Smooth muscle cell (in vitro differentiated cells): ENCODE results near the gene ABCB9. TPM values are rescaled to one million over a fixed set of nuclear protein-coding genes. Genes with fewer than 3 reads are reported as not detected.

Source experiments
- DNase-seq: peaks from one replicate; lab custom pipeline; 2025; ENCODE audit not compliant: unreplicated experiment; lab: John Stamatoyannopoulos, UW
- H2AFZ ChIP-seq: fragments of 200-600 bp; sonication (generic); 2 replicates; pipeline ENCODE4 v1.6.0; 2016; ENCODE audit warnings: antibody characterized with exemption, low read depth, mild to moderate bottlenecking
- H3F3A ChIP-seq: fragments of 200-600 bp; sonication (generic); 2 replicates; pipeline ENCODE4 v1.6.0; 2017; ENCODE audit warnings: antibody characterized with exemption, low read depth
- H3K27ac ChIP-seq: fragments of 200-600 bp; sonication (generic); 2 replicates; pipeline ENCODE4 v1.5.1; 2016; ENCODE audit warnings: low read depth, mild to moderate bottlenecking
- H3K27me3 ChIP-seq: fragments of 200-600 bp; sonication (generic); 2 replicates; pipeline ENCODE4 v1.6.1; 2016; ENCODE audit warnings: low read depth, mild to moderate bottlenecking
- H3K36me3 ChIP-seq: fragments of 200-600 bp; sonication (generic); 2 replicates; pipeline ENCODE4 v1.5.1; 2016; ENCODE audit warnings: low read depth
- H3K4me1 ChIP-seq: fragments of 200-600 bp; sonication (generic); 2 replicates; pipeline ENCODE4 v1.5.1; 2016; ENCODE audit warnings: low read depth
- H3K4me2 ChIP-seq: fragments of 200-600 bp; sonication (generic); 2 replicates; pipeline ENCODE4 v1.6.0; 2016; ENCODE audit warnings: mild to moderate bottlenecking
- H3K4me3 ChIP-seq: fragments of 200-600 bp; sonication (generic); 2 replicates; pipeline ENCODE4 v1.5.1; 2016; ENCODE audit warnings: mild to moderate bottlenecking
- H3K79me2 ChIP-seq: fragments of 200-600 bp; sonication (generic); 2 replicates; pipeline ENCODE4 v1.6.0; 2016; ENCODE audit warnings: low read depth, mild to moderate bottlenecking
- H3K9ac ChIP-seq: fragments of 200-600 bp; sonication (generic); 2 replicates; pipeline ENCODE4 v1.6.0; 2016; ENCODE audit warnings: low read depth
- H3K9me3 ChIP-seq: fragments of 200-600 bp; sonication (generic); replicated peaks from 2 replicates; pipeline ENCODE4 v1.5.1; 2016; ENCODE audit warnings: low read depth
- H4K20me1 ChIP-seq: fragments of 200-600 bp; sonication (generic); 2 replicates; pipeline ENCODE4 v1.6.0; 2016; ENCODE audit warnings: low read depth
- WGBS: methylation state at CpG from one replicate; pipeline ENCODE4 v1.1.7; 2016; ENCODE audit warnings: low lambda C conversion rate; 5-methylcytosine and 5-hydroxymethylcytosine counted together
- polyA plus RNA-seq: library from polyadenylated mRNA; unstranded; fragments of >200 nt; fragmentation: Nextera tagmentation; extraction: Ambion mirVana; gene quantifications from 2 replicates; pipeline ENCODE4 v1.2.1, GENCODE V29; 2016
- total RNA-seq: library from RNA; depleted of rRNA; stranded (reverse); fragments of >200 nt; gene quantifications from 2 replicates; pipeline ENCODE4 v1.2.3, GENCODE V29; 2014
- TF ChIP-seq, protein P1 (sequence below): fragments of 200-600 bp; sonication (generic); IDR thresholded peaks from 2 replicates; pipeline ENCODE4 v1.5.1; 2017; ENCODE audit warnings: borderline replicate concordance, mild to moderate bottlenecking, antibody characterized with exemption; ENCODE audit not compliant: insufficient read depth, poor library complexity, severe bottlenecking

The ABCB9 gene
- total and polyA plus RNA-seq, 2 experiments from 2014 or later = 8.0 to 8.2 TPM

- peak overlapping the region; percentile 100 for H3K4me2 ChIP-seq
- H3K79me2 ChIP-seq = peaks cover 46% of the 10 kb centered on the region
- H3K4me3 ChIP-seq = peak overlapping the region; percentile 98
- peak overlapping the region; percentile 83 for H3K9ac ChIP-seq
- no peaks in the 10 kb centered on the region for H3K27me3 ChIP-seq
- H2AFZ ChIP-seq = peak overlapping the region; percentile 71
- H3K27ac ChIP-seq = peak overlapping the region; percentile 37
- DNase-seq = no peak
- no peaks in the 10 kb centered on the region for H3K9me3 ChIP-seq
- H3K4me1 ChIP-seq = peaks cover 20% of the 10 kb centered on the region
- TF ChIP-seq, protein P1, sequence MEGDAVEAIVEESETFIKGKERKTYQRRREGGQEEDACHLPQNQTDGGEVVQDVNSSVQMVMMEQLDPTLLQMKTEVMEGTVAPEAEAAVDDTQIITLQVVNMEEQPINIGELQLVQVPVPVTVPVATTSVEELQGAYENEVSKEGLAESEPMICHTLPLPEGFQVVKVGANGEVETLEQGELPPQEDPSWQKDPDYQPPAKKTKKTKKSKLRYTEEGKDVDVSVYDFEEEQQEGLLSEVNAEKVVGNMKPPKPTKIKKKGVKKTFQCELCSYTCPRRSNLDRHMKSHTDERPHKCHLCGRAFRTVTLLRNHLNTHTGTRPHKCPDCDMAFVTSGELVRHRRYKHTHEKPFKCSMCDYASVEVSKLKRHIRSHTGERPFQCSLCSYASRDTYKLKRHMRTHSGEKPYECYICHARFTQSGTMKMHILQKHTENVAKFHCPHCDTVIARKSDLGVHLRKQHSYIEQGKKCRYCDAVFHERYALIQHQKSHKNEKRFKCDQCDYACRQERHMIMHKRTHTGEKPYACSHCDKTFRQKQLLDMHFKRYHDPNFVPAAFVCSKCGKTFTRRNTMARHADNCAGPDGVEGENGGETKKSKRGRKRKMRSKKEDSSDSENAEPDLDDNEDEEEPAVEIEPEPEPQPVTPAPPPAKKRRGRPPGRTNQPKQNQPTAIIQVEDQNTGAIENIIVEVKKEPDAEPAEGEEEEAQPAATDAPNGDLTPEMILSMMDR = no peak
- no peaks in the 10 kb centered on the region for H3K36me3 ChIP-seq
- H3F3A ChIP-seq = no peaks in the 10 kb centered on the region
- WGBS = 31% methylated on average over 7 of the region's 7 CpGs
- H4K20me1 ChIP-seq = peaks cover 8% of the 10 kb centered on the region
Measured at GRCh38 chr12:122979908-122980182, 13.6 kb upstream of the ABCB9 start.

GRCh38 chr12:122979001-122979907 is 13.0 kb upstream of the ABCB9 start:
- Histone ChIP-seq H3K4me2 (peak overlapping the region; percentile 100), H3K9ac (peak overlapping the region; percentile 83), H3K36me3 (no peaks in the 10 kb centered on the region), H3K4me3 (peak overlapping the region; percentile 98), H3K79me2 (peaks cover 46% of the 10 kb centered on the region), H3K4me1 (peaks cover 20% of the 10 kb centered on the region), H2AFZ (peak overlapping the region; percentile 71), H3F3A (no peaks in the 10 kb centered on the region), H4K20me1 (peaks cover 8% of the 10 kb centered on the region), H3K9me3 (no peaks in the 10 kb centered on the region), H3K27ac (peak overlapping the region; percentile 37), H3K27me3 (no peaks in the 10 kb centered on the region)
- no peak for DNase-seq
- WGBS = 83% methylated on average over 28 of the region's 28 CpGs
- TF ChIP-seq, protein P1 = no peak

DNA sequence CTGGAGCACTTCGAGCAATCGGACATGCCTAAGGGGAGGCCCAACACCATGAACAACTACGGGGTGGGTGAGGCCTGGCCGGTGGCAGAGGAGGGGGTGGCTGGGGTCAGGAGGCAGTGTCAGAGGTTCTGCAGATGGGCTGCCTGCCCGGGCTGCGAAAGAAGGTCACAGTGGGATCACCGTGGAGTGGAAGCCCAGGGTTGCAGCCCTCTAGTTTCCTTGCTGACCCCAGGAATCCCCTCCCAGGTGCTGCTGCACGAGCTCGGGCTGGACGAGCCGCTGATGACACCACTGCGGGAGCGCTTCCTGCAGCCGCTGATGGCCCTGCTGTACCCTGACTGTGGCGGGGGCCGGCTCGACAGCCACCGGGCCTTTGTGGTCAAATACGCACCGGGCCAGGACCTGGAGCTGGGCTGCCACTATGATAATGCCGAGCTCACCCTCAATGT is 12.3 kb upstream of the ABCB9 start:
- no peak for DNase-seq
- H3K9ac ChIP-seq = no peak overlapping the region
- H3K36me3 ChIP-seq = no peaks in the 10 kb centered on the region
- H3K4me1 ChIP-seq = peaks cover 25% of the 10 kb centered on the region
- peaks cover 46% of the 10 kb centered on the region for H3K79me2 ChIP-seq
- 95% methylated on average over 21 of the region's 21 CpGs for WGBS
- no peak overlapping the region for H3K4me3 ChIP-seq
- peaks cover 8% of the 10 kb centered on the region for H4K20me1 ChIP-seq
- H3K27ac ChIP-seq = no peak overlapping the region
- H3K27me3 ChIP-seq = no peaks in the 10 kb centered on the region
- H2AFZ ChIP-seq = no peak overlapping the region
- H3K4me2 ChIP-seq = no peak overlapping the region
- no peaks in the 10 kb centered on the region for H3K9me3 ChIP-seq
- H3F3A ChIP-seq = no peaks in the 10 kb centered on the region
- TF ChIP-seq, protein P1 = no peak
